GM12864 (cell line): ENCODE results near the gene PAPOLG.
A peak's percentile ranks its signal among the peaks of the same experiment; 100 is the strongest.

Source experiments
- DNase-seq: peaks from one replicate; pipeline ENCODE4 v3.0.0-alpha.2; 2011; ENCODE audit warnings: low read depth
- H3K4me3 ChIP-seq: 2 replicates; pipeline ENCODE4 v1.5.1; 2011; ENCODE audit warnings: mild to moderate bottlenecking, low read depth, low read length, control low read depth
- CTCF ChIP-seq: IDR thresholded peaks from 2 replicates; pipeline ENCODE4 v1.5.1; 2011; ENCODE audit warnings: low read depth, mild to moderate bottlenecking, moderate library complexity, low read length, control low read depth, inconsistent platforms; ENCODE audit errors: missing control alignments

The PAPOLG gene

GRCh38 chr2:60771508-60771907 is 15.4 kb downstream of the PAPOLG start:
- no peak overlapping the region for H3K4me3 ChIP-seq
- no peak for DNase-seq
- no peak for TF ChIP-seq CTCF

- H3K4me3 ChIP-seq, result no peak overlapping the region
- TF ChIP-seq CTCF, result no peak
- no peak for DNase-seq
Measured at GRCh38 chr2:60775048-60775639, 19.1 kb downstream of the PAPOLG start.

GRCh38 chr2:60778352-60778751 is 22.3 kb downstream of the PAPOLG start:
- no peak for TF ChIP-seq CTCF
- no peak overlapping the region for H3K4me3 ChIP-seq
- no peak for DNase-seq

- no peak overlapping the region for H3K4me3 ChIP-seq
- no peak for TF ChIP-seq CTCF
- no peak for DNase-seq
Measured at GRCh38 chr2:60779426-60779825, 23.4 kb downstream of the PAPOLG start.

GRCh38 chr2:60780721-60781120 is 24.7 kb downstream of the PAPOLG start:
- no peak for TF ChIP-seq CTCF
- no peak for DNase-seq
- no peak overlapping the region for H3K4me3 ChIP-seq

GRCh38 chr2:60793169-60793568 is 37.1 kb downstream of the PAPOLG start:
- DNase-seq, result no peak
- no peak for TF ChIP-seq CTCF
- no peak overlapping the region for H3K4me3 ChIP-seq

- no peak for DNase-seq
- H3K4me3 ChIP-seq, result no peak overlapping the region
- TF ChIP-seq CTCF, result peak; percentile 31
Measured at GRCh38 chr2:60794271-60794863, 38.3 kb downstream of the PAPOLG start.
